Mesendoderm (in vitro differentiated cells): ENCODE measurements around the gene SPDYC.

Experiments used
- DNase-seq: peaks from one replicate; pipeline ENCODE4 v3.0.0; 2013
- H2AK5ac ChIP-seq: 2 replicates; pipeline ENCODE4 v1.6.1; 2013; ENCODE audit warnings: low read length, inconsistent platforms
- H2BK120ac ChIP-seq: 2 replicates; pipeline ENCODE4 v1.6.1; 2013; ENCODE audit warnings: low read depth, mild to moderate bottlenecking, low read length, moderate library complexity, mixed read lengths
- H2BK15ac ChIP-seq: replicated peaks from 2 replicates; pipeline ENCODE4 v1.6.1; 2013; ENCODE audit warnings: low read depth, mild to moderate bottlenecking, moderate library complexity
- H2BK5ac ChIP-seq: 2 replicates; pipeline ENCODE4 v1.6.1; 2013; ENCODE audit warnings: low read length, inconsistent platforms
- H3K18ac ChIP-seq: 2 replicates; pipeline ENCODE4 v1.6.1; 2013; ENCODE audit warnings: mild to moderate bottlenecking, low read length, mixed read lengths
- H3K23ac ChIP-seq: one replicate; pipeline ENCODE4 v1.6.1; 2013; ENCODE audit warnings: low read length
- H3K27ac ChIP-seq: 2 replicates; pipeline ENCODE4 v1.5.1; 2013; ENCODE audit warnings: low read depth, mild to moderate bottlenecking, inconsistent platforms, low read length, moderate library complexity
- H3K27me3 ChIP-seq: 2 replicates; pipeline ENCODE4 v1.6.1; 2013; ENCODE audit warnings: low read length, control low read depth, mild to moderate bottlenecking, inconsistent platforms; ENCODE audit not compliant: insufficient read depth, poor library complexity
- H3K36me3 ChIP-seq: 2 replicates; pipeline ENCODE4 v1.6.1; 2013; ENCODE audit warnings: low read length, inconsistent platforms; ENCODE audit not compliant: control insufficient read depth, insufficient read depth
- H3K4ac ChIP-seq: one replicate; pipeline ENCODE4 v1.6.1; 2013; ENCODE audit warnings: low read depth, mild to moderate bottlenecking, low read length, moderate library complexity
- H3K4me1 ChIP-seq: 2 replicates; pipeline ENCODE4 v1.6.1; 2013; ENCODE audit warnings: low read depth, low read length, inconsistent platforms; ENCODE audit not compliant: control insufficient read depth
- H3K4me2 ChIP-seq: 2 replicates; pipeline ENCODE4 v1.6.1; 2013; ENCODE audit warnings: low read length
- H3K4me3 ChIP-seq: 2 replicates; pipeline ENCODE4 v1.5.1; 2013; ENCODE audit warnings: mild to moderate bottlenecking, low read length
- H3K56ac ChIP-seq: one replicate; pipeline ENCODE4 v1.6.1; 2013; ENCODE audit warnings: low read length
- H3K79me1 ChIP-seq: 2 replicates; pipeline ENCODE4 v1.6.1; 2013; ENCODE audit warnings: low read length, inconsistent platforms
- H3K79me2 ChIP-seq: 2 replicates; pipeline ENCODE4 v1.6.1; 2013; ENCODE audit warnings: mild to moderate bottlenecking, low read length; ENCODE audit not compliant: control insufficient read depth, insufficient read depth
- H3K9ac ChIP-seq: 2 replicates; pipeline ENCODE4 v1.6.1; 2013; ENCODE audit warnings: low read length, inconsistent platforms
- H4K5ac ChIP-seq: one replicate; pipeline ENCODE4 v1.6.1; 2013; ENCODE audit warnings: low read length
- H4K8ac ChIP-seq: one replicate; pipeline ENCODE4 v1.6.1; 2013; ENCODE audit warnings: low read depth, mild to moderate bottlenecking, control low read depth, low read length, moderate library complexity
- WGBS: extraction: QIAGEN DNeasy Blood & Tissue Kit; methylation state at CpG from one replicate; pipeline ENCODE4 v1.1.7; 2013; ENCODE audit warnings: low lambda C conversion rate, missing lambda C conversion rate; ENCODE audit not compliant: insufficient coverage; ENCODE audit errors: extremely low coverage; 5-methylcytosine and 5-hydroxymethylcytosine counted together

SPDYC gene

GRCh38 chr11:65194564-65194963, 24.5 kb downstream of the SPDYC start:
- no peak for DNase-seq
- H3K79me2 ChIP-seq = no peaks in the 10 kb centered on the region
- H3K4ac ChIP-seq = no peak overlapping the region
- H2BK15ac ChIP-seq = no peak overlapping the region
- no peaks in the 10 kb centered on the region for H3K4me1 ChIP-seq
- H3K27ac ChIP-seq = no peak overlapping the region
- H2BK5ac ChIP-seq = no peak overlapping the region
- H4K8ac ChIP-seq = no peak overlapping the region
- no peak overlapping the region for H3K4me3 ChIP-seq
- H3K4me2 ChIP-seq = no peak overlapping the region
- no peak overlapping the region for H2BK120ac ChIP-seq
- no peak overlapping the region for H3K56ac ChIP-seq
- H3K18ac ChIP-seq = no peak overlapping the region
- peaks cover 6% of the 10 kb centered on the region for H3K36me3 ChIP-seq
- H3K79me1 ChIP-seq = no peaks in the 10 kb centered on the region
- no peak overlapping the region for H4K5ac ChIP-seq
- no peak overlapping the region for H3K23ac ChIP-seq
- no peak overlapping the region for H2AK5ac ChIP-seq
- WGBS = no CpG with 5 or more reads among the region's 2 CpGs
- H3K27me3 ChIP-seq = no peaks in the 10 kb centered on the region
- no peak overlapping the region for H3K9ac ChIP-seq

DNA sequence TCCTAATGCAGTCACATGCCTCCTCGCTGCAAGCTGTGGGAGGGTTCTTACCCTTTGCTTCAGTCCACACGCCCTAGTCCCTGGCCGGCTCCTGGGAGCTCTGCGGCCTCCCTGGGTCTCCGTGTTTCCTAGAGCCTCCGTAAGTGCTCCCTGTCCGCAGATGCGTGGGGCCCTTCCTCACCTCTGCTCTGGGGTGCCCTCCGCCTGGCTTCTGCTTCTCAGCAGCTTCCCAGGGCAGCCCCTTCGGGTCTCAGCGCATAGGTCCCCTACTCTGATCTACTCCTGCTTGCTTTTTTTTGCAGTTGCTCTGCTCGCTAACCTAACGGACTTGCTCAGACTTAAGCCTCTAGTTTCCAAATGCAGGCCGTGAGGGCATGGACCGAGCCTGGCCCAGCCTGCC, 34.1 kb downstream of the SPDYC start:
- DNase-seq = no peak
- H3K27ac ChIP-seq = no peak overlapping the region
- H2BK120ac ChIP-seq = no peak overlapping the region
- no peak overlapping the region for H2BK5ac ChIP-seq
- H3K4ac ChIP-seq = no peak overlapping the region
- H2AK5ac ChIP-seq = no peak overlapping the region
- no peak overlapping the region for H3K23ac ChIP-seq
- H4K8ac ChIP-seq = no peak overlapping the region
- H3K4me2 ChIP-seq = no peak overlapping the region
- no peak overlapping the region for H4K5ac ChIP-seq
- no peak overlapping the region for H3K9ac ChIP-seq
- H3K4me3 ChIP-seq = no peak overlapping the region
- H3K4me1 ChIP-seq = no peaks in the 10 kb centered on the region
- H3K27me3 ChIP-seq = no peaks in the 10 kb centered on the region
- WGBS = no CpG with 5 or more reads among the region's 15 CpGs
- no peaks in the 10 kb centered on the region for H3K79me2 ChIP-seq
- peaks cover 5% of the 10 kb centered on the region for H3K36me3 ChIP-seq
- H3K56ac ChIP-seq = no peak overlapping the region
- no peak overlapping the region for H3K18ac ChIP-seq
- H3K79me1 ChIP-seq = no peaks in the 10 kb centered on the region
- no peak overlapping the region for H2BK15ac ChIP-seq

DNA sequence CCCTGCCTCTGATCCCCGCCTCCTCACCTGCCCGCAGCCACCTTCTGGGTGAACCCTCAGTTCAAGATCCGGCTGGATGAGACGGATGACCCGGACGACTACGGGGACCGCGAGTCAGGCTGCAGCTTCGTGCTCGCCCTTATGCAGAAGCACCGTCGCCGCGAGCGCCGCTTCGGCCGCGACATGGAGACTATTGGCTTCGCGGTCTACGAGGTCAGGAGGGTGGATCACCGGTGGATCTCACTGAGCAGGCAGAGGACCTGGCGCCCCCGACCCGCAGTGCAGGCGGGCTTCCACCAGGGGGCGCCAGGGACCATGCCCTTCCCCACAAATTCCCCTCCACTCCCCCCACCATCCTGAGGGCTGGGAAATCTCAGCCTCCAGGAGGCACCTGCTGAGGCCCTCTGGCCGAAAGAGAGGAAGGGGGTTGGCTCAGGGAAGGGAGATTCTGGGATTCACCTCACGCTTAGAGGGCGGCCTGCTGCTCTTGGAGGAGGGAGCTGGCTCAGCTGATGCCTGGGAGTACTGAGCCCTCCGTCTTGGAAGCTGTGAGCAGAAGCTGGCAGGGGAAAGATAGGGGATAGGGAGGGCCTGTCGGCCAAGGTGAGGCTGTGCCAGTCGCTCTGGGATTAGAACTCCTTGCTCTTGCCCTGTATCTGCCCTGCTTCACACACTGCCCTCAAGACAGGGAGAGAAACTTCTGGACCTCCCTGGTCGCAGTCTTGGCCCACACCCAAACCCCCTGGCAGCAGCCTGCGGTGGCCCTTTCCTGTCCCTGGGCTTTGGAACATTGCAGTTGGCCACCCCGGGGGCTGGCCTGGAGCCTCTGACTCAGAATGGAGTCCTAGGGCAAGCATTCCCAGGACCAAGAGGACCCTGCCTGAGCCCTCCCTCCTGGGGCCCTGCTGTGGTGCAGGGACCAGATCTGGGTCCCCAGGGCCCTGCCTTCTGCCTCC, 34.9 kb downstream of the SPDYC start:
- H3K4ac ChIP-seq = no peak overlapping the region
- DNase-seq = peak; percentile 92

GRCh38 chr11:65205602-65205967, 35.6 kb downstream of the SPDYC start:
- Histone ChIP-seq H3K56ac (no peak overlapping the region), H3K9ac (no peak overlapping the region), H3K4ac (no peak overlapping the region), H3K23ac (no peak overlapping the region), H2BK120ac (no peak overlapping the region), H3K27me3 (no peaks in the 10 kb centered on the region), H2BK15ac (no peak overlapping the region), H4K8ac (no peak overlapping the region), H3K27ac (no peak overlapping the region), H3K4me2 (no peak overlapping the region), H3K79me2 (no peaks in the 10 kb centered on the region), H4K5ac (no peak overlapping the region), H2AK5ac (no peak overlapping the region), H3K36me3 (peaks cover 5% of the 10 kb centered on the region), H2BK5ac (no peak overlapping the region), H3K79me1 (no peaks in the 10 kb centered on the region), H3K4me1 (no peaks in the 10 kb centered on the region), H3K18ac (no peak overlapping the region), H3K4me3 (no peak overlapping the region)
- no peak for DNase-seq
- WGBS = no CpG with 5 or more reads among the region's 3 CpGs

More for the DNA sequence above, 34.9 kb downstream of the SPDYC start:
- Histone ChIP-seq H2AK5ac (no peak overlapping the region), H3K4me1 (no peaks in the 10 kb centered on the region), H4K5ac (no peak overlapping the region), H3K4me2 (peak overlapping the region; percentile 20), H3K79me2 (no peaks in the 10 kb centered on the region), H2BK5ac (no peak overlapping the region), H3K79me1 (no peaks in the 10 kb centered on the region), H3K56ac (peak overlapping the region; percentile 68), H3K27me3 (no peaks in the 10 kb centered on the region), H2BK120ac (no peak overlapping the region), H3K36me3 (peaks cover 5% of the 10 kb centered on the region), H3K4me3 (no peak overlapping the region), H4K8ac (no peak overlapping the region), H3K27ac (no peak overlapping the region), H3K18ac (no peak overlapping the region), H3K23ac (no peak overlapping the region), H2BK15ac (no peak overlapping the region), H3K9ac (peak overlapping the region; percentile 20)
- no CpG with 5 or more reads among the region's 38 CpGs for WGBS

DNA sequence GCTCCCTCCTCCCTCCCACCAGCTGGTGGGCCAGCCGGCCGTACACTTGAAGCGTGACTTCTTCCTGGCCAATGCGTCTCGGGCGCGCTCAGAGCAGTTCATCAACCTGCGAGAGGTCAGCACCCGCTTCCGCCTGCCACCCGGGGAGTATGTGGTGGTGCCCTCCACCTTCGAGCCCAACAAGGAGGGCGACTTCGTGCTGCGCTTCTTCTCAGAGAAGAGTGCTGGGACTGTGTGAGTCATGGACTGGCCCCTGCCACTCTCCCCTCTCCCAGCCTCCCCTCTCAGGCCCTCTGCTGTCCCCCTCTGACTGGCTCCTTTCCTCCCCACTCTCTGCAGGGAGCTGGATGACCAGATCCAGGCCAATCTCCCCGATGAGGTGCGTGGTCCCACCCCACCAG, 36.4 kb downstream of the SPDYC start:
- no peak overlapping the region for H3K56ac ChIP-seq
- H3K79me1 ChIP-seq = no peaks in the 10 kb centered on the region
- H3K36me3 ChIP-seq = peaks cover 9% of the 10 kb centered on the region
- no peak for DNase-seq
- H3K27me3 ChIP-seq = no peaks in the 10 kb centered on the region
- H3K27ac ChIP-seq = no peak overlapping the region
- H3K9ac ChIP-seq = no peak overlapping the region
- H3K4me2 ChIP-seq = no peak overlapping the region
- H2BK120ac ChIP-seq = no peak overlapping the region
- H4K5ac ChIP-seq = no peak overlapping the region
- no peak overlapping the region for H3K18ac ChIP-seq
- no peak overlapping the region for H3K4me3 ChIP-seq
- no peak overlapping the region for H2AK5ac ChIP-seq
- no peak overlapping the region for H2BK5ac ChIP-seq
- no peak overlapping the region for H3K4ac ChIP-seq
- H3K4me1 ChIP-seq = no peaks in the 10 kb centered on the region
- no peak overlapping the region for H2BK15ac ChIP-seq
- WGBS = no CpG with 5 or more reads among the region's 17 CpGs
- H4K8ac ChIP-seq = no peak overlapping the region
- H3K23ac ChIP-seq = no peak overlapping the region
- H3K79me2 ChIP-seq = no peaks in the 10 kb centered on the region
